GM12864 (cell line): ENCODE data around the gene PPL.

Source experiments
- DNase-seq: peaks from one replicate; pipeline ENCODE4 v3.0.0-alpha.2; 2011; ENCODE audit warnings: low read depth
- H3K4me3 ChIP-seq: 2 replicates; pipeline ENCODE4 v1.5.1; 2011; ENCODE audit warnings: mild to moderate bottlenecking, low read depth, low read length, control low read depth
- TF ChIP-seq, protein P1 (sequence below): IDR thresholded peaks from 2 replicates; pipeline ENCODE4 v1.5.1; 2011; ENCODE audit warnings: low read depth, mild to moderate bottlenecking, moderate library complexity, low read length, control low read depth, inconsistent platforms; ENCODE audit errors: missing control alignments

Gene PPL

DNA sequence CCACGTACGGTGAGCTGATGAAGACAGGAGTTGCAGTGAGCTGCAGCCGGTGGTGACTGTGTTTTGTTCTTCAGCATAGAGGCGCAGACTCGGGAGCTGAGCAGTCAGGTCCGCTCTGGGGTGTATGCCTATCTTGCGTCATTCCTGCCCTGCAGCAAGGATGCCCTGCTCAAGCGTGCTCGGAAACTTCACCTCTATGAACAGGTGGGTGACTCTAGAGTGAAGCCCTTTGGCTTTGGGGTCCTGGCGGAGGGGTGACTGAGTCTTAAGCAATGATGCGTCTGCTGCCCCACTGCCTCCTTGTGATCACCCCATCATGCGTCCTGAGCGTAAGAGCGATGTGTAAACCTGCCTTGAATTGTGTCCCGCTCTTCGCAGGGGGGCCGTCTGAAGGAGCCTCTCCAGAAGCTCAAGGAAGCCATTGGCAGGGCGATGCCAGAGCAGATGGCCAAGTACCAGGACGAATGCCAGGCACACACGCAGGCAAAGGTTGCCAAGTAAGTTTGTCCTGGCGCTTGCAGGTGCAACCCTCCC lies 66.7 kb downstream of the PPL start:
- no peak for DNase-seq
- TF ChIP-seq, protein P1, sequence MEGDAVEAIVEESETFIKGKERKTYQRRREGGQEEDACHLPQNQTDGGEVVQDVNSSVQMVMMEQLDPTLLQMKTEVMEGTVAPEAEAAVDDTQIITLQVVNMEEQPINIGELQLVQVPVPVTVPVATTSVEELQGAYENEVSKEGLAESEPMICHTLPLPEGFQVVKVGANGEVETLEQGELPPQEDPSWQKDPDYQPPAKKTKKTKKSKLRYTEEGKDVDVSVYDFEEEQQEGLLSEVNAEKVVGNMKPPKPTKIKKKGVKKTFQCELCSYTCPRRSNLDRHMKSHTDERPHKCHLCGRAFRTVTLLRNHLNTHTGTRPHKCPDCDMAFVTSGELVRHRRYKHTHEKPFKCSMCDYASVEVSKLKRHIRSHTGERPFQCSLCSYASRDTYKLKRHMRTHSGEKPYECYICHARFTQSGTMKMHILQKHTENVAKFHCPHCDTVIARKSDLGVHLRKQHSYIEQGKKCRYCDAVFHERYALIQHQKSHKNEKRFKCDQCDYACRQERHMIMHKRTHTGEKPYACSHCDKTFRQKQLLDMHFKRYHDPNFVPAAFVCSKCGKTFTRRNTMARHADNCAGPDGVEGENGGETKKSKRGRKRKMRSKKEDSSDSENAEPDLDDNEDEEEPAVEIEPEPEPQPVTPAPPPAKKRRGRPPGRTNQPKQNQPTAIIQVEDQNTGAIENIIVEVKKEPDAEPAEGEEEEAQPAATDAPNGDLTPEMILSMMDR = no peak

GRCh38 chr16:4869147-4869805 lies 67.7 kb downstream of the PPL start:
- no peak overlapping the region for H3K4me3 ChIP-seq
- TF ChIP-seq, protein P1 = no peak
- no peak for DNase-seq

More for the DNA sequence above, 66.7 kb downstream of the PPL start:
- H3K4me3 ChIP-seq = no peak overlapping the region

DNA sequence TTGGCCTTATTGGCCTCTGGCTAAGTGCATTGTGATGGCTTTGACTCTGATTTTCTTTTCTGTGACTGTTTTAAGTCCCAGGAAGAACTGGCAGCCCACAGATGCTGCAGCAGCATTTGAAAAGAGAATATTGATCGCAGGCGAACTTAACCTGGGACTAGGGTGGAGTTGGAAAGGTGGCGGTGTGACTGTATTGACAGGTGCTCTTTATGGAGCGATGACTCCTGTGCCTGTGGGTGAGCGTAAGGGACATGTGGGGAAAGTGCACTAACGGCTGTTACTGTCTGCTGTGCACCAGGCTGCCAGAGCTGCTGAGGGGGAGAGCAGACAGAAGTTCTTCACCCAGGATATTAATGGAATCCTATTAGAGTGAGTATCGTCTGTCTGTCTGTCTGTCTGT lies 68.4 kb downstream of the PPL start:
- no peak for DNase-seq
- no peak overlapping the region for H3K4me3 ChIP-seq
- TF ChIP-seq, protein P1 = no peak

- H3K4me3 ChIP-seq = no peak overlapping the region
- no peak for DNase-seq
- TF ChIP-seq, protein P1 = no peak
These were observed 68.9 kb downstream of the PPL start for GRCh38 chr16:4868026-4868425.

DNA sequence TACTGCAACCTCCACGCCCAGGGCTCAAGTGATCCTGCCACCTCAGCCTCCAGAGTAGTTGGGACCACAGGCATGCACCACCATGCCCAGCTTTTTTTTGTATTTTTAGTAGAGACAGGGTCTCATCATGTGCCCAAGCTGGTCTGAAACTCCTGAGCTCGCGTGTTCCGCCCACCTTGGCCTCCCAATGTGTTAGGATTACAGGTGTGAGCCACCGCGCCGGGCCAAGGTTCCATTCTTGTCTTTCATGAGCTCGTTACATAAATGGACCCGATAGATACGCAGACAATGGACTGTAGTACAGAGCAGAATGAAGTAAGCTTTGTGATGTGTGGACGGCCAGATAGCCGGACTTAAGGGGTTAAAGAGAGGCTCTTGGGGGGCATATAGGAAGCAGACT lies 70.4 kb downstream of the PPL start:
- DNase-seq = no peak
- TF ChIP-seq, protein P1 = no peak
- no peak overlapping the region for H3K4me3 ChIP-seq

GRCh38 chr16:4865231-4865860 lies 71.6 kb downstream of the PPL start:
- DNase-seq = no peak
- no peak overlapping the region for H3K4me3 ChIP-seq
- TF ChIP-seq, protein P1 = no peak
